Fibroblast of skin of right biceps (primary cell): Measurements from ENCODE around the gene C11orf58.

Experiments used
- DNase-seq: peaks from one replicate; pipeline ENCODE4 v3.0.0-alpha.2; 2013

The C11orf58 gene

DNA sequence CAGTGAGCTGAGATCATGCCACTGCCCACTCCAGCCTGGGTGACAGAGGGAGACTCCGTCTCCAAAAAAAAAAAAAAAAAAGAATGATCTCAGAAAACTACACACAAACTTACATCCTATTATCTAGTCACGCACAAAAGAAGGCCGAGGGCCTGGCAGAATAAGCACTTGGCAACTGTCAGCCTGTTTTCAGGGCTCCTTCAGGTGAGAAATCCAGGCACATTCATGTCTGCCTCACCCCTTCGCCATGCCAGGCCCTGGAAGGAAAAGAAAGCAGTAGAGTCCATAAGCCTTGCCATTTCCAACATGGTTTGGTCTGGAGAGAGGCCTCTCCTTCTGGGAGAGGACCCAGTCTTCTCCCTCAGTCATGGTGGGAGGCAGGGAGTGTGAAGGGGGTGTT is 30.9 kb downstream of the C11orf58 start:
- no peak for DNase-seq

GRCh38 chr11:16770016-16770415 is 31.6 kb downstream of the C11orf58 start:
- no peak for DNase-seq

- no peak for DNase-seq
These were observed 33.1 kb downstream of the C11orf58 start for GRCh38 chr11:16771350-16772140.

- DNase-seq, result no peak
These were observed 33.7 kb downstream of the C11orf58 start for GRCh38 chr11:16772141-16772512.

- DNase-seq, result no peak
These were observed 35.8 kb downstream of the C11orf58 start for GRCh38 chr11:16773981-16774935.

- no peak for DNase-seq
These were observed 36.6 kb downstream of the C11orf58 start for GRCh38 chr11:16774936-16775613.

GRCh38 chr11:16775614-16776283 is 37.3 kb downstream of the C11orf58 start:
- DNase-seq, result no peak

- DNase-seq, result peak; percentile 78
These were observed 38.5 kb downstream of the C11orf58 start for GRCh38 chr11:16776711-16777612.

- no peak for DNase-seq
These were observed 39.1 kb downstream of the C11orf58 start for GRCh38 chr11:16777613-16777975.

DNA sequence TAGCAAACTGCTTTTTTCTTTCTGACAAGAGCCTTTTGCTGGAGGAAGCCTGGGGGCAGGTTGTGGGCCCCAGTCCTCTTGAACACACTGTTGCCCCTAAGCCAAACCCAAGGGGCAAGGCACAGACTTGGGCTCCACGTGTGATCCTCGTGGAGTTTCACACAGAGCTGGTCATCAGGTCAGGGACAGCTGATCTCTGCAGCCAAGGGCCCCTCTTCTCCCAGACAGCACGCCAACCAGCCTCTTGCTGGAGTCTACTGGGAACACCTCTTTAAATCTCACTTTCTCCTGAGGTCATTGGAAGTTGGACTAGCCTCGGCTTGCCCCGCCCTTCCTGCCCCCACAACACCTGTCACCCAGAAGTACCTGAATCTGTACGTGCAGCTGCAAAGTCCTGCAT is 39.8 kb downstream of the C11orf58 start:
- DNase-seq, result no peak

GRCh38 chr11:16778876-16779275 is 40.4 kb downstream of the C11orf58 start:
- DNase-seq, result no peak

- no peak for DNase-seq
These were observed 41.0 kb downstream of the C11orf58 start for GRCh38 chr11:16779436-16779835.

DNA sequence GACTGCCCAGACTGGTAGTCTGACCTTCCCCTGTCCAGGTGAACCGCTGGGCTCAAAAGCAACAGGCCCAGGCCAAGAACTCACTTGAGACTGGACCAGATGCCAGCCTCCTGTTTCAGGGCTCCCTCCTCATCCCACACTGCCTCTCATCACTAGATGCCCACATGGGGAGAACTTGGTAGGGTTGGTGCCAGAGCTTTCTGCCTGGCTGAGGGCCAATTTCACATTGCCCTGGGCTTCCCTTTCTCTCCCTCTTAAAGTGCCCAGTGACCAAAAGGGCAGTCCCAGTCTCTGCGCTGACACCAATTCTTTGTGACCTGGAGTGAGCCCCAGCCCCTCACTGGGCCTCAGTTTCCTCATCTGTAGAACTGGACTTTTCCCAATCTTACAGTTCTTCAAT is 41.7 kb downstream of the C11orf58 start:
- DNase-seq, result no peak

- no peak for DNase-seq
These were observed 42.5 kb downstream of the C11orf58 start for GRCh38 chr11:16780698-16781550.

GRCh38 chr11:16781936-16782919 is 43.8 kb downstream of the C11orf58 start:
- DNase-seq, result no peak

- no peak for DNase-seq
These were observed 44.9 kb downstream of the C11orf58 start for GRCh38 chr11:16783321-16783801.

DNA sequence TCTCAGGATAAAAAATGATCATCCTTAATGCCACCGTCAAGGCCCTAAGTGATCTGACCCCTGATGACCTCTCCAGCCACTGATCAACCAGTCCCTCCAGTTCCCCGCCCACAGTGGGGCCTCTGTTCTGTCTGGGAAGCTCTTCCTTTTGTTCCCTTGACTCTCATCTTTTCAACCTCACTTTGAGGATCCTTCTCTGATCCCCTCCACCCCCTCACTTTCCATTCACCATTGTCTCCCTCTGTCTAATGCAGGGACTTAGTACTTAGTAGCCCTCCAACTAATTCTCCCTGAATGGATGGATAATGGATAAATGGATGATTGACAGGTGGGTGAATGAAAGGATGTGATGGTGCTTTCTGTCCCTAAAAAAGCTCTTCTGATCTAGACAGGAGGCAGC is 45.6 kb downstream of the C11orf58 start:
- DNase-seq, result no peak

DNA sequence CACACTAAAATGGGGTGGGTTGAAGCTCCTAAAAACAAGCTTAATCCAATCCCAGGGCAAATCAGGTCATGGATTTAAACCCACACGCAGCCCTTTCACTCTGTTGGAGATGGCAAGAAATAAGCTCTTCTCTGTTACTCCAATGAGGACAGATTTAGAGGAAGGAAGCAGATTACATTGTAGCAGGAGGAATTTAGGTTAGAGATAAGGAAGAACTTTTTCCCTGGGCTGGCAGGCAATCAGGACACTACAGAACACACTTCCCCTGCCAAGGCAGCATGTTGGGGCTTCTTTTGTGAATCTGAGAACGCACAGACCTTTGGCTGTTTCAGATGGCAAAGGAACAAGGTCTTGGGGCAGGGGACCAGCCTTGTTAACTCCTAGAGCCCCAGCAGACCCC is 46.2 kb downstream of the C11orf58 start:
- no peak for DNase-seq

- peak; percentile 73 for DNase-seq
These were observed 47.2 kb downstream of the C11orf58 start for GRCh38 chr11:16785520-16786128.
